PFSK-1 (cell line): ENCODE measurements around the gene KLK1.

ENCODE experiments used
- FOXP2 ChIP-seq: optimal IDR thresholded peaks from 2 replicates; pipeline ENCODE3; 2011; ENCODE audit warnings: borderline replicate concordance, control low read depth, inconsistent platforms; ENCODE audit not compliant: insufficient read depth; ENCODE audit errors: extremely low read length, extremely low read depth
- POLR2AphosphoS5 ChIP-seq: IDR thresholded peaks from 2 replicates; pipeline ENCODE4 v1.6.1; 2012; ENCODE audit warnings: low read depth, mild to moderate bottlenecking, control low read depth, low read length, moderate library complexity
- REST ChIP-seq, 2 experiments: IDR thresholded peaks; 2 replicates each; pipeline versions ENCODE4 v1.6.1 to v1.8.0; 2011 to 2012; ENCODE audit warnings: low read depth in 2 of 2, low read length in 2 of 2, control low read depth in 1 of 2, inconsistent platforms in 1 of 2, mild to moderate bottlenecking in 1 of 2, moderate library complexity in 1 of 2; ENCODE audit not compliant: insufficient read depth in 1 of 2
- SIN3A ChIP-seq: IDR thresholded peaks from 2 replicates; pipeline ENCODE4 v1.6.1; 2012; ENCODE audit warnings: mild to moderate bottlenecking, low read length, moderate library complexity, borderline replicate concordance; ENCODE audit not compliant: insufficient read depth
- TAF1 ChIP-seq: IDR thresholded peaks from 2 replicates; pipeline ENCODE4 v1.6.1; 2012; ENCODE audit warnings: low read length, control low read depth, borderline replicate concordance; ENCODE audit not compliant: insufficient read depth

Gene KLK1

GRCh38 chr19:50843701-50844221 lies 20.2 kb upstream of the KLK1 start:
- TF ChIP-seq REST (IDR thresholded peaks at IDR 0.05; ENCODE audit: insufficient read depth in 1 of 2, low read depth in 2 of 2, low read length in 2 of 2) (no peak), SIN3A (no peak), POLR2AphosphoS5 (no peak), FOXP2 (no peak), TAF1 (no peak)

GRCh38 chr19:50843205-50843604 lies 19.6 kb upstream of the KLK1 start:
- no peak for TF ChIP-seq REST (IDR thresholded peaks at IDR 0.05; ENCODE audit: insufficient read depth in 1 of 2, low read depth in 2 of 2, low read length in 2 of 2)
- TF ChIP-seq TAF1, result no peak
- no peak for TF ChIP-seq FOXP2
- no peak for TF ChIP-seq SIN3A
- no peak for TF ChIP-seq POLR2AphosphoS5

- no peak for TF ChIP-seq TAF1
- TF ChIP-seq FOXP2, result no peak
- no peak for TF ChIP-seq REST (IDR thresholded peaks at IDR 0.05; ENCODE audit: insufficient read depth in 1 of 2, low read depth in 2 of 2, low read length in 2 of 2)
- TF ChIP-seq POLR2AphosphoS5, result no peak
- no peak for TF ChIP-seq SIN3A
Observed at GRCh38 chr19:50842130-50842529, 18.5 kb upstream of the KLK1 start.

GRCh38 chr19:50839712-50840655 lies 16.4 kb upstream of the KLK1 start:
- TF ChIP-seq TAF1 (no peak), REST (IDR thresholded peaks at IDR 0.05; ENCODE audit: insufficient read depth in 1 of 2, low read depth in 2 of 2, low read length in 2 of 2) (no peak), SIN3A (no peak), FOXP2 (no peak), POLR2AphosphoS5 (no peak)
